Measurements from ENCODE around the gene SHMT2.

Gene SHMT2

DNA sequence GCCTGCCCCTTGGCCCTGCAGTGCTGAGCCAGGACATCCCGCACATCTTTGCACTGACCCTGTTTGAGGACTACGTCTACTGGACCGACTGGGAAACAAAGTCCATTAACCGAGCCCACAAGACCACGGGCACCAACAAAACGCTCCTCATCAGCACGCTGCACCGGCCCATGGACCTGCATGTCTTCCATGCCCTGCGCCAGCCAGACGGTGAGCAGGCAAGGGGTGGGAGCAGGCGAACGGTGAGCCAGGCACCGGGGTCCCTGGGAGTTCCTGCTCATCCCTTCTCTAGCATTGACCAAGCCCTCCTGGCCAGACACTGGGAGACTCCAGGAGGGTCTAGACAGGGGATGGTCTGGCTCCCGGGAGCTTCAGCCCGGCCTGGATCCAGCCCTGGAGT lies 30.3 kb upstream of the SHMT2 start:
- no peak for DNase-seq

DNA sequence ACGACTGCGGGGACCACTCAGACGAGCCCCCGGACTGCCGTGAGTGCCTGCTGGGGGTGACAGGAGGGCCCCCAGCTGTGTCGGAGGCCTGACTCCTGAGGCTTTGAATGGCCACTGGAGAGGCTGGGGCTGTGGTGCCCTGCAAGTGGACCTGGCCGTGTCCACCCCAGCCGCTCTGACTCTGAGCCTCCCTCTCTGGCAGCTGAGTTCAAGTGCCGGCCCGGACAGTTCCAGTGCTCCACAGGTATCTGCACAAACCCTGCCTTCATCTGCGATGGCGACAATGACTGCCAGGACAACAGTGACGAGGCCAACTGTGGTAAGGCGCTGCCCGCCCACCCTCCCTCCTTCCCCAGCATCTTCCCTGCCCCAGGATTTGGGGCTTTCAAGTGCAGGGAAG lies 29.0 kb upstream of the SHMT2 start:
- DNase-seq, result no peak

DNA sequence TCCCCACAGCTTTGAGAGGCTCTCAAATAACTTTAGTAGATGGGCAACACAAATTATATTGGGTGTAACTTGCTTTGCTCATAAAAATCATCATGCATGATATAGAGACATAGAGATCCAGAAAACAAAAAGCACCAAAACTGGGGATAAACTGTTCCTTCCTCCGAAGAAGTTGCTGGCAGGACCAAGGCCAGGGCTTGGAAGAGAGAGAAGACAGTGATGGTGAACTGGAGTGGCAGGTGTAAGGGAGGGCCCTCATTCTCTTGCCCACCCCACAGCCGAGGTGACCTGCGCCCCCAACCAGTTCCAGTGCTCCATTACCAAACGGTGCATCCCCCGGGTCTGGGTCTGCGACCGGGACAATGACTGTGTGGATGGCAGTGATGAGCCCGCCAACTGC lies 28.3 kb upstream of the SHMT2 start:
- DNase-seq, result no peak

DNA sequence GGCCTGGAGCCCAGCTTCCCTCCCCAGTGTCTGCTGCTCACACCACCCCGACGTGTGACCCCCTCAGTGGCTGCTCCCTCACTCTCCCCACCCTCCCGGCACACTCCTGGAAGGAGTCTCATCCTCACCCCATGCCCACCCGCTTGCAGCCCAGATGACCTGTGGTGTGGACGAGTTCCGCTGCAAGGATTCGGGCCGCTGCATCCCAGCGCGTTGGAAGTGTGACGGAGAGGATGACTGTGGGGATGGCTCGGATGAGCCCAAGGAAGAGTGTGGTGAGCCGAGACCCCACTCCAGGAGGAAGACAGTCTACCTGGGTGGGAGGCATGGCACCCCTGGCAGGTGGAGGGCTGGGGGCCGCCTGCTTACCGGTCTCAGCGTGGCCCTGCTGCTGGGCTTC lies 27.9 kb upstream of the SHMT2 start:
- DNase-seq, result no peak

DNA sequence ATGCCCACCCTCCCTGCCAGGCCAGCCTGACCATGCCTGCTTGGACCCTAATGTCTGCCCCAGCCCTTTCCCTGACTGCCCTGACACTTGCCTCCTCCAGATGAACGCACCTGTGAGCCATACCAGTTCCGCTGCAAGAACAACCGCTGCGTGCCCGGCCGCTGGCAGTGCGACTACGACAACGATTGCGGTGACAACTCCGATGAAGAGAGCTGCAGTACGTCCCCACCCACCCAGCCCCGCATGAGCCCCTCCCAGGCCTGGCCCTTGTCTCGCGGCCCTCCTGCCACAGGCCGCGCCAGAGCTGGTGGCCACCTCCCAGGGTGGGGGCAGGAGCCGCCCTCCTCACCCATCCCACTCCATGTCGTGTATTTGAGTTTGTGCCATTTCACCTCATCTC lies 27.2 kb upstream of the SHMT2 start:
- DNase-seq, result no peak

DNA sequence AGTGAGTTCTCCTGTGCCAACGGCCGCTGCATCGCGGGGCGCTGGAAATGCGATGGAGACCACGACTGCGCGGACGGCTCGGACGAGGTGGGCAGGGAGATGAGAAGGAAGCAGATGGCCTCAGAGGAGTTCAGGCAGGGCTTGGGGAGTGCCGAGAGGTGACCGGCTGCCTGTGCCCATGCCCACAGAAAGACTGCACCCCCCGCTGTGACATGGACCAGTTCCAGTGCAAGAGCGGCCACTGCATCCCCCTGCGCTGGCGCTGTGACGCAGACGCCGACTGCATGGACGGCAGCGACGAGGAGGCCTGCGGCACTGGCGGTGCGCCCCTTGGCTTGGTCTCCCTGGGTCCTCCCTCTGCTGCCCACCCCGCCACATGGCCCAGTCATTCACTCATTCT lies 26.3 kb upstream of the SHMT2 start:
- DNase-seq, result no peak

DNA sequence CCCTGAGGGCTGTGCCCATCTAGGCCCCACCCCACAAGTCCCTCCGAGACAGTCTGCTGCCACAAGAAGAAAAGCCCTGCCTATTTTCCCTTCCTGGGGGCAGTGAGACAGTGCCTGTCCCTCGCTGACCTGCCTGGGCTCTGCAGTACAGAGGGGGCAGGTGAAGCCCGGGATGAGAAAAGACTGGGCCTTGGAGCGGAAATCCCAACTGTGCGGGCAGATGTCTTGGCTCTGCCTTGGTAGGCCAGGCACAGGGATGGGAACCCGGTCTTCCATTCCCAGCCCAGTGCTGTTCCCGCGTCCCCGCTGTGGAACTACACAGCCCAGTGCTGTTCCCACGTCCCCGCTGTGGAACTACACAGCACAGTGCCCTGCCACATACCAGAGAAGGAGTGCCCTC lies 25.7 kb upstream of the SHMT2 start:
- DNase-seq, result no peak

DNA sequence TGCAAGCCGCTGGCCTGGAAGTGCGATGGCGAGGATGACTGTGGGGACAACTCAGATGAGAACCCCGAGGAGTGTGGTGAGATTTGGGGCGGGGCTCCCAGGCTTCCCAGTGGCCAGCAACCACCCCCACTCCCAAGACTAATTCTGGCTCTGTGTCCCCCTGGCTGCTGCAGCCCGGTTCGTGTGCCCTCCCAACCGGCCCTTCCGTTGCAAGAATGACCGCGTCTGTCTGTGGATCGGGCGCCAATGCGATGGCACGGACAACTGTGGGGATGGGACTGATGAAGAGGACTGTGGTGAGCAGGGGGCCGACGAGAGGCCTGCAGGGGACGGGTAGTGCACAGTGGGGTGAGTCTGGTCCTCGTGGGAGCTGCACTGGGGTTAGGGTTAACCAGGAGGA lies 25.1 kb upstream of the SHMT2 start:
- no peak for DNase-seq

DNA sequence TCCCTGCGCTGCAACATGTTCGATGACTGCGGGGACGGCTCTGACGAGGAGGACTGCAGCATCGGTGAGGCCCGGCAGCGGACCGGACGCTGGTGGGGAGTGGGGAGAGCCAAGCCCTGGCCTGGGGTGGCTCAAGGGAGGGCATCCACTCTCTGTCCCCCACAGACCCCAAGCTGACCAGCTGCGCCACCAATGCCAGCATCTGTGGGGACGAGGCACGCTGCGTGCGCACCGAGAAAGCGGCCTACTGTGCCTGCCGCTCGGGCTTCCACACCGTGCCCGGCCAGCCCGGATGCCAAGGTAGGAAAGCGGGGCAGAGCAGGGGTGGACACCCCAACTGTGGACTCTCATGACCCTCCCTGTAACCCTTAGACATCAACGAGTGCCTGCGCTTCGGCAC lies 24.3 kb upstream of the SHMT2 start:
- no peak for DNase-seq

DNA sequence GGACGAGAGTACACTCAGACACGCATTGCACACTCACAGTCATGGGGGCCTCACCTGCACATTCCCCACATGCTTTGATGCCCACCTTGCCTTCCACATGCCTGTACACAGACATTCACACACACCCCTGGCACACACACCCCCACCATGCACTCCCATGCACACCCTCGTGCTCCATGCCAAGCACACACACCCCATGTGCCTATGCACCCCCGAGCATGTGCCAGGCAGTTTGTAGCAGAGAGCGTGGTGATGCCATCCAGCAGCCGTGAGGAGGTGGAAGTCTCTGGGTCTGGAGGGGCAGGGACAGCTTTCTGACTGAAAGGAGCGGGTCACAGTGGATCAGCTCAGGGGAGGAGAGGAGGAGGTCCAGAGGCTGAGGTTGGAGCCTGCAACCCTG lies 23.6 kb upstream of the SHMT2 start:
- no peak for DNase-seq

DNA sequence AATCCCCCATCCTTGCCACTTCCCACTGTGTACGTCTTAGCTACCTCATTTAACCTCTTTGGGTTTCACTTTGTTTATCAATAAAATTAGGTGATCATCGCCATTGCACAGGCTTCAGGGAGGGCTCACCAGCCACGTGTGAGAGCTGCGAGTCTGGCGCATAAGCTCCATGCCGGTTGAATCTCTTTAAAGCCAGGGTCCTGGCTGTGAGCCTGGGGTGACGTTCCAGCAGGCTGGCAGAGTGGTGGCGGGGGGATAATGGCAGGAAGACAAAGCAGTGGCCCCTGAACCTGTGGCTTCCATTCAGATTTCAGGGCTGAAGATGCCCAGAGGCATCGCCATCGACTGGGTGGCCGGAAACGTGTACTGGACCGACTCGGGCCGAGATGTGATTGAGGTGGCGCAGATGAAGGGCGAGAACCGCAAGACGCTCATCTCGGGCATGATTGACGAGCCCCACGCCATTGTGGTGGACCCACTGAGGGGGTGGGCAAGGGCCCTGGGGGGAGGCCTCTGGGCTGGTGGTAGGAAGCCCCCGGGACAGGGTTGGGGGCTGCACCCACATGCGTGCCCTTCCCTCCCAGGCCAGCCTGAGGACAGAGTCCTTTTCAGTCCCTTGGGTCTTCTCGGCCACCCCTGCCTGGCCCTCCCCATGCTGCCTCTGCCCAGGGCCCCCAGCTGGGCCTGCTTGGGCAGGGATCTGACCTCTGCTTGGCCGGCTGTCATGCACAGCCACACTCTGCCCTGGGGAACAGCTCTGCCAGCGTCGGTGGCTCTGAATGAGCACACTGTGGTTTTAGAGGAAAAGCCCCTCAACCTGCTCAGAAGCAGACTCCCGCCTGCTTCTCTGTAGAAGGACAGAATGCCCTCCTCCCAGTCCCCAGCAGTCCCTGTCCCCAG lies 21.5 kb upstream of the SHMT2 start:
- DNase-seq, result no peak

DNA sequence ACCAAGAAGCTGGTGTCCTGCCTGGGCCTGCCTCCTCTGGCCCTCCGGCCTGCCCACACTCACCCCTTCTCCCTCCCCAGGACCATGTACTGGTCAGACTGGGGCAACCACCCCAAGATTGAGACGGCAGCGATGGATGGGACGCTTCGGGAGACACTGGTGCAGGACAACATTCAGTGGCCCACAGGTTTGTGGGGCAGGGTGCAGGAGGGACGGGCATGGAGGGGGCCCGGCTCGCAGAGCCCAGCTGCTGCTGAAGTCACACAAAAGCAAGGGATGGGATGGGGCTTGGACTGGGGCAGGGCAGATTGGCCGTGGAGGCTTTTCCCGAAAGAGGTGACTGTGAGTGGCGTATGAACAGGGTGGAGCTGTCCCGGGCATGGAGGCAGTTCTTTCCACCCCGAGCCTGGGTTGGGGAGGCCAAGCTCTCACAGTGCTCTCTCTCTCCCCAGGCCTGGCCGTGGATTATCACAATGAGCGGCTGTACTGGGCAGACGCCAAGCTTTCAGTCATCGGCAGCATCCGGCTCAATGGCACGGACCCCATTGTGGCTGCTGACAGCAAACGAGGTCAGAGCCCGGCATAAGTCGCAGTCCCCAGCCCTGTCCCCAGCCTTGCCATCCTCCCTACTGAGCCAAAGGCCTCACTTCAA lies 20.8 kb upstream of the SHMT2 start:
- DNase-seq, result no peak

DNA sequence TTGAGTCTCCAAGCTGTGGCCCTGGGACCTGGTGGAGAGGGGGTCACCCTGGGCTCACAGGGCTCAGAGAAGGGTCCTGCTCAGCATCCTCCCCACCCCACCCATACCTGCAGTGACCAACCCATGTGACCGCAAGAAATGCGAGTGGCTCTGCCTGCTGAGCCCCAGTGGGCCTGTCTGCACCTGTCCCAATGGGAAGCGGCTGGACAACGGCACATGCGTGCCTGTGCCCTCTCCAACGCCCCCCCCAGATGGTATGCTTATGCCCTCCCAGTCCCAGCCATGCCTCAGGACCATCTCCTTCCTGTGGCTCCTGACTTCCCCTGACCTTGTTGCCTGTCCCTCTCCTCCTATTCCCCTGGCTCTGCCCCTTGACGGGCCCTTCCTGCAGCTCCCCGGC lies 19.6 kb upstream of the SHMT2 start:
- no peak for DNase-seq

DNA sequence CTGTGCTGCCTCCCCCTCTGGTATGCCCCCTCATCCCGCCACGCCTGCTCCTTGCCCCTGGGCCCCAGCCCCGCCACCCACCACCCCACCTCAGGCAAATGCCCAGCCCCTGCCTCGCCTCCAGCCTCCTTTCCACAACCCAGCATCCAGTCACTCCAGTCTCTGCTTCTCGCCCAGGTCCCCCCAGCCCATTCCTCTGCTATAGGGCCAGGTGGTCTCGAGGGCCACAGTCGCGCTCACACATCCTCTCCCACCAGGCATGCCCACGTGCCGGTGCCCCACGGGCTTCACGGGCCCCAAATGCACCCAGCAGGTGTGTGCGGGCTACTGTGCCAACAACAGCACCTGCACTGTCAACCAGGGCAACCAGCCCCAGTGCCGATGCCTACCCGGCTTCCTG lies 19.1 kb upstream of the SHMT2 start:
- DNase-seq, result no peak

DNA sequence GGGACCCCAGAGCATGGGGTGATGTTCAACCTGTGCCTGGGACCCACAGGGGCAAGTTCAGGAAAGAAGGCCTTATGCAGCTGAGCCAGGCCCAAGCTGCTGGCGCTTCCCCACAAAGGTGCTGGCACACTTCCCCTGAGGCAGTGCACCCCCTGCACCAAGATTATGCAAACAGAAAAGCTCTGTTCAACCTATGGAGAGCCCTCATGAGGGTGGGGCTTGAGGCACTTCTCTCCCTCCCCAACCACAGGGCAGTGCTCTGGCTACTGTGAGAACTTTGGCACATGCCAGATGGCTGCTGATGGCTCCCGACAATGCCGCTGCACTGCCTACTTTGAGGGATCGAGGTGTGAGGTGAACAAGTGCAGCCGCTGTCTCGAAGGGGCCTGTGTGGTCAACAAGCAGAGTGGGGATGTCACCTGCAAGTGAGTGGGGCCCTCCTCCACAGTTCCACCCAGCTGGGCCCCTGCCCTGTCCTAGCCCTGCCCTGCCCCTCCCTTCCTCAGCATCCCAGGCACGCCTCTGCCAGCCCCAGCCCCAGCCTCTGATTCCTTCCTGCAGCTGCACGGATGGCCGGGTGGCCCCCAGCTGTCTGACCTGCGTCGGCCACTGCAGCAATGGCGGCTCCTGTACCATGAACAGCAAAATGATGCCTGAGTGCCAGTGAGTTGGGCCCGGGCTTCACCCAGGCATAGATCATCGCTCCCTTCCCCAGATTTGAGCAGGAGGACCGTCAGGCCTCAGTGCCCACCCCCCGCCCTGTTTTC lies 18.4 kb upstream of the SHMT2 start:
- DNase-seq, result no peak

DNA sequence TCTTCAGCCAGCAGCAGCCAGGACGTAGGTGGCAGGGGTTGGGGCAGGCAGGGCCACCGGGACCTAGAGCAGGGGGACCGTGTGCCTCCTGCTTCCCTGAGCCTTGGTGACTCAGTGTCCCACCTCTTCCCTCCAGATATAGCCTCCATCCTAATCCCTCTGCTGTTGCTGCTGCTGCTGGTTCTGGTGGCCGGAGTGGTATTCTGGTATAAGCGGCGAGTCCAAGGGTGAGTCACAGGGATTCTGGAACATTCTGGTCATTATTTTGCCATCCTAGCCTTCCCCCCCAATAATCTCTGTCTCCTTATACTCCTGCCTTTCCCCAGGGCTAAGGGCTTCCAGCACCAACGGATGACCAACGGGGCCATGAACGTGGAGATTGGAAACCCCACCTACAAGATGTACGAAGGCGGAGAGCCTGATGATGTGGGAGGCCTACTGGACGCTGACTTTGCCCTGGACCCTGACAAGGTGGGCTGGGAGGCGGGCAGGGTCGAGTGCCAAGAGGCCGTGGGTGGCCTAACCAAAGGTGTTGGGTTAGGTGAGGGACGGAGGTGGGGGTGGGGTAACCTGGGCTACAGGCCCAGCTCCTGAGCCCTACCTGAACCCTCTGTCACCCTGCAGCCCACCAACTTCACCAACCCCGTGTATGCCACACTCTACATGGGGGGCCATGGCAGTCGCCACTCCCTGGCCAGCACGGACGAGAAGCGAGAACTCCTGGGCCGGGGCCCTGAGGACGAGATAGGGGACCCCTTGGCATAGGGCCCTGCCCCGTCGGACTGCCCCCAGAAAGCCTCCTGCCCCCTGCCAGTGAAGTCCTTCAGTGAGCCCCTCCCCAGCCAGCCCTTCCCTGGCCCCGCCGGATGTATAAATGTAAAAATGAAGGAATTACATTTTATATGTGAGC lies 17.5 kb upstream of the SHMT2 start:
- no peak for DNase-seq

DNA sequence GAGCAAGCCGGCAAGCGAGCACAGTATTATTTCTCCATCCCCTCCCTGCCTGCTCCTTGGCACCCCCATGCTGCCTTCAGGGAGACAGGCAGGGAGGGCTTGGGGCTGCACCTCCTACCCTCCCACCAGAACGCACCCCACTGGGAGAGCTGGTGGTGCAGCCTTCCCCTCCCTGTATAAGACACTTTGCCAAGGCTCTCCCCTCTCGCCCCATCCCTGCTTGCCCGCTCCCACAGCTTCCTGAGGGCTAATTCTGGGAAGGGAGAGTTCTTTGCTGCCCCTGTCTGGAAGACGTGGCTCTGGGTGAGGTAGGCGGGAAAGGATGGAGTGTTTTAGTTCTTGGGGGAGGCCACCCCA lies 16.8 kb upstream of the SHMT2 start:
- no peak for DNase-seq

DNA sequence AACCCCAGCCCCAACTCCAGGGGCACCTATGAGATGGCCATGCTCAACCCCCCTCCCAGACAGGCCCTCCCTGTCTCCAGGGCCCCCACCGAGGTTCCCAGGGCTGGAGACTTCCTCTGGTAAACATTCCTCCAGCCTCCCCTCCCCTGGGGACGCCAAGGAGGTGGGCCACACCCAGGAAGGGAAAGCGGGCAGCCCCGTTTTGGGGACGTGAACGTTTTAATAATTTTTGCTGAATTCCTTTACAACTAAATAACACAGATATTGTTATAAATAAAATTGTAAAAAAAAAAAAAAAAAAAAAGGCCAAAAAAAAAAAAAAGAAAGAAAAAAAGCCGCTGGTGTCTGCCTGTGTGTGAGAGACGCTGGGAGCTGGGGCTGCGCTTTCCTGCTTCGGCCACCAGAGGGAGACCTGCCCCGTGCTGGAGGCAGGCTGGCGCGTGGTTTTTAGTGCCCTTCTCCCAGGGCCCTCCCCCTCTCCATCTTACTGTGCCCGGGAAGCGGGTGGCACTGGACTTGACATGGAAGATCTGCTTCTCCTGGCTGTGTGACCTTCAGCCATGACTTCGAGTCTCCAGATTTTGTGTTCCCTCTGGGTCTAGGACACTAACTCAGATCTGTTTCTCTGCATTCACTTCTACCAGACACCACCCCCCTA lies 16.3 kb upstream of the SHMT2 start:
- DNase-seq, result peak; percentile 90

DNA sequence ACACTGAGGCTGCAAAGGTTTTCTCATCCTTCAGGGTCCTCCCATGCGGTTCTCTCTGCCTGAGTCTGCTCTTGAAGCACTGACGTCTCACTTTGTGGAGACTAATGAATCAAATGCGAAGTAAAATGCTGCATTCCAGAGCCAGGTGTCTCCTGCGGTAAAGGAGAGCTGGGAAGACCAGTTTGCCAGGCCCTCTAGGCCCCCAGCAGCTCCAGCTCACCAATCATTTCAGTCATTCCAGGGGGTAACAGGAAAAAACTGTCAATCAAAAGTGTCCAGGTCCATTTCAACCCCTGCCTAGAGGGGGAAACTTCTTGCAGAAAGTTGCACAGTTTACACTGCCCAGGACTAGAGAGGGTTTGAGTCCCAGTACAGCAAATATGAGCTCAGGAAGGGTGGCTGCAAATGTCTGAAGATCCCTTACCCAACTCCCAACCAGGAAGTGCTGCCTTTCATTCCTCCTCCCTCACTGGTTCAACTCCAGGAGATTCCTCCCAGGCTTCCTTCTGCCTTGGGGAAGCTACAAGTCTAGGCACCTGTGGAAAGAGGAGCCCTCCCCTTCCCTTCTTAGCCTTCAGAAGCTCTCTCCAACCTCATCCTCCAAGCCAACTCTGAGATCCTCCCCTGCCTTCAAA lies 15.6 kb upstream of the SHMT2 start:
- DNase-seq, result no peak

DNA sequence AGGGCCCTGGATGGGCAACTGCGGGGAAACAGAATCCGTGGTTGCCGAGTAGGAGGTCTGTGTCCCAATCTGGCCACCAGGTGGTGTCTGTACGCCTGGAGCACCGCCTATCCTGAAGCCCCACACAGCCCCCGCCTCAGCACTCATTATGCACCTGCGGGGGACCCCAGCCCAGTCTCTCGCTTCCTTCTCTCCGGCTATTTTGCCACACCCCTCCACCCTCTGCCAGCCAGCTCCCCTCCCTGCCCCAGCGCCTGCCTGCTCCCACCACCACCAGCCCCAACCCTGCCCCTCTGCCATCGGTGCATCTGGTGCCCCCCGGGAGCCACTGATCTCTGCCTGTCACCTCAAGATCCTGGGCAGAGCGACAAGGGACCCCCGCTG lies 15.1 kb upstream of the SHMT2 start:
- DNase-seq, result peak; percentile 76

DNA sequence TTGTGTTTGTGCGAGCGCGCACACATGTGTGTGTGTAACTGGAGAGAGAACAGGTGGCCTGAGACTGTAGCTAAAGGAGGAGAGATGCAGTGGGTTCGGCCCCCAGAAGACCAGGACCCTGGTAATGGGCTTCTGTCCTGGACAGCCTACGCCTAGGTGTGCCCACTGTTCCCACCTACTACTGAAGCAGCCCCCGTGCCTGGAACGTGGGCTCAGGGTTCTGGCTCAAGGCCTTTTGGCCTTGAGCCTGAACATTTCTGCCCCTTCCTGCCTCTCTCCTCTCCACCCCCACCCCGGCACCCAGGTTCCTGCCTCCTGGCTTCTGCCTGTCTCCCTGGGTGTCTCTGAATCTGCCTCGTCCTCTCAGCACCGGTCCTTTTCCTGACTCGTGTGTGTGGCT lies 14.4 kb upstream of the SHMT2 start:
- DNase-seq, result no peak

DNA sequence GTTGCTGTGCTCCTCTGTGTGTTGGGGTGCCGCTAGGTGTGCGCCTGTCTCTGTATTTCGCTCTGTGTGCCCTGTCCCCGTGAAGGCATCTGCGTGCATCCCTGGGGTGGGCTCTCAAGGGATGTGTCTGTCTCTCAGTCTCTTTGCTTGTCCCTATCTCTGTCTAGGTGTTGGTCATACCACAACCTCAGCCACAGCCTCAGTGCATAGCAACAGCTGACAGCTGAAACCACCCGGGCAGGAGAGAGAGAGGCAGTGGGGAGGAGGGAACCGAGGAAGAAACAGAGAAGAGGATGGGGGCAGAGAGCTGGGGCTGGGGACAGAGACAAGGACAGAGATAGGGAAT lies 13.9 kb upstream of the SHMT2 start:
- peak; percentile 65 for DNase-seq

All from activated CD4-positive, alpha-beta T cell treated with anti-CD3 and anti-CD28 coated beads, Interleukin-2, Interleukin-6, amounts not matched to agents 100 ng/mL and 50 ng/mL, durations not matched to agents 16 hours and 8 hours (primary cell).